ENCODE data around the gene FLNA.
"Not testable (repeated sequence)": the region's sequence is repeated elsewhere in the genome, so short reads cannot be mapped to it uniquely, and the experiment has no call there.

The FLNA gene

DNA sequence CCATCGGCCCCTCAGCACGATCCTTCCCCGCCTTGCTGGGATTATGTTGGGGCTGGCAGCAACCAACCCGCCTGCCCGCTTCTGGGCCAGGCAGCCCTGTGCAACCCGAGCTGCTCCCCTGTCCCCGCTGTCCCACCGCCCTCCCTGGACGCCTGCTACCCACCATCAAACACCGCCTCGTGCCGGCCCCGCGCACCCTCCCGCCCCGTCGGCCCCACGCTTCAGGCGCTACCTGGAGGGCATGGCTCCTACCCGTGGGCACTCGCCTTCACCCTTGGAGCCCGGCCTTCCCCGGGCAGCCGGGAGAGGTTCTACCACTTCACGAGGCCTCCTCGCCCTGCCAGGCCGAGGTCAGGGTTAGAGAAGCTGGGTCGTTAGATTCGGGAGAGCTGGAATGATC lies 41.9 kb downstream of the FLNA start:
- no peak for DNase-seq

DNA sequence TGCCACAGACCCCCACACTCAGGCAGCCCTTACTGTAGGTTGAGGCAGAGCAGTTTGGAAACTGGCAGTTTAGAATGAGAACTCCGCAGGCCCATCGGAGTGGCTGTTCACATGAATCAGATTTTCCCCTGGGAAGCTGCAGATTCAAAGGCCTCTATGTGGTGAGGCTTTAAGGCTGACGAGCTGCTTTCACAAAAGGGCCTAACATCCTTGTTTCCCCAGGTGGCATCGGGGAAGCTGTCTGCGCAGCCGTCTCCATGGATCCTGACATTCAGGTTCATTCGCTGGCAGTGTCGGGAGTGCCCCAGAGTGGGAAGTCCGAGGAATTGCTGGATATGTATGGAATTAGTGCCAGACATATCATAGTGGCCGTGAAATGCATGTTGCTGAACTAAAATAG lies 45.1 kb downstream of the FLNA start:
- no peak for DNase-seq

DNA sequence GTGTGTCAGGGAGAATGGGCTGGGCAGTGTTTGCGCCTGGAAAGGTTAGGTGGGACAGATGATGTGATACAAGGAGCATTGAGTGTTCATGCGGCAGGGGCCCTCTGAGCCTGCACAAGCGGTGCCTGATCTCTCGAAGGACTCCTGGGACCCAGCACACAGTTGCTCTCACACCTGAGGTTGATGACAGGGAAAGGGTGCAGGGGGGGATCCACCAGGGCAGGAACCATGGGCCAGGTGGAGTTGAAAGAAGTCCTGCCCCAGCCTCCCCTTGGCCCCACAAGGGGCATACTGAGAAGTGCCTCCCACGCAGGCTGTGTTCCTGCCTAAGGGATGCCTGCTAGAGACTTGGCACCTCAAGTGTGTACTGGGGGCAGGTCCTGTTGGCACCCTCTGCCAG lies 45.8 kb downstream of the FLNA start:
- DNase-seq: no peak

DNA sequence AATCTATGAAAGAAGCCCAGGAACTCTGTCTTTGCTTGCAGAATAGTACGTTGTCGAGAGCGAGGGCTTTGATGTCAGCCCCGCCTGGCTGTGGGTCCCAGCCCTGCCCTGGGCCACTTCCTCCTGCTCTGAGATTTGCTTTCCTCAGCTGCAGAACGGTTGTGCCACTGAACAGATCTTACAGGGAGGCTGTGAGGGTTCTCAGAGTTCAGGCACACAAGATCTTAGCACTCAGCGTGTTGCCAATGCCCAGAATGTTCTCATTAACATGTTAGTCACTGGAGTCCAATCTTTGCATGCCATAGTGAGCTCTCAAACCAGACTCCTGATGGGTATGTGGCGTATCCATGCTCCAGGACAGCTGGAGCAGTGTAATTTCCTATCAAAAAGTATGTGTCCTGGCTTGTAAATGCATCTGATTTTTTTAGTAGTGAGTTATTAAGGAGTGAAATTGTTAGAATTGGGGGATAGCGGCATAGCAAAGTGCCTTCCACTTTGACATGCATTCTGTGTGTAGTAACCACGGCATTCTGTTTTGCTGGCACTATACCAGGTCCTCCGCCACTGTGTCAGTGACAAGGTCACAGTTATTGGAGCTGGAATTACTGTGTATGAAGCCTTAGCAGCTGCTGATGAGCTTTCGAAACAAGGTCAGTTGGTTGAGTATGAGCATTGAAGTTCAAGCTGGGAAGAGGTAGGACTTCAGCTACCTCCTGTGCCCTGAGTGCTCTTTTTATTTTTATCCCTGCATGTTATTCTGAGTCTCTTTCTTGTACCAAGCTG lies 47.2 kb downstream of the FLNA start:
- DNase-seq: no peak

DNA sequence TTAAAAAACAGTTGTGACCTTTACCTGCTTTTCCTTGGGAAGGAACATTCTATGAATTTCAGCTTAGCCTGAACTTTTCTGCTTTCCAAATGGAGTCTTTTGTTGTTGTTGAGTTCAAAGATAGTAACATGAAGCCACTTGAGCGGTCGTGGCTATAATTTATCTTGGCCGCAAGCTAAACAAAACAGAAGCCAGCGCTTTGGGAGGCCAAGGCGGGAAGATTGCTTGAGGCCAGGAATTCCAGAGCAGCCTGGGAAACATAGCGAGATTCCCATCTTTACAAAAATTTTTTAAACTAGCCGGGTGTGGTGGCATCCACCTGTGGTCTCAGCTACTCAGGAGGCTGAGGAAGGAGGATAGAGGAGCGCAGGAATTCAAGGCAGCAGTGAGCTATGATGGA lies 48.9 kb downstream of the FLNA start:
- DNase-seq: no peak

DNA sequence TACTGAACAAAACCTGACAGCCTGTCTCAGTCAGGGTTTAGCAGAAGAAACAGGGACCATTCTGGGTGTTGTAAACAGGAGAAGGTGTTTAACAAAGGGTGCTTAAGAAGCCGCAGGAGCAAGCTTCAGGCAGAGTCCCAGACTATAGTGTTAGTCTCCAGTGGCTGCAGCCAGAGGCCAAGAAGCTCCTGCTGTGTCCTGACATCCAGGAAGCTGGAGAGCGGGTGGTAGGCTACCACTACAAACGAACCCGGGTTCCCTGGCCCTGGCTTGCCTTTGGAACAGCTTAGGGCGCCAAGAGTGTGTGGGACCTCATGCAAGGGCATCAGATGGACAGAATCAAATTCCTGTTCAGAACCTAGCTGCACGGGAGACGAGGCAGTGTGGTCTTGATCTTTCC lies 50.9 kb downstream of the FLNA start:
- DNase-seq: no peak

DNA sequence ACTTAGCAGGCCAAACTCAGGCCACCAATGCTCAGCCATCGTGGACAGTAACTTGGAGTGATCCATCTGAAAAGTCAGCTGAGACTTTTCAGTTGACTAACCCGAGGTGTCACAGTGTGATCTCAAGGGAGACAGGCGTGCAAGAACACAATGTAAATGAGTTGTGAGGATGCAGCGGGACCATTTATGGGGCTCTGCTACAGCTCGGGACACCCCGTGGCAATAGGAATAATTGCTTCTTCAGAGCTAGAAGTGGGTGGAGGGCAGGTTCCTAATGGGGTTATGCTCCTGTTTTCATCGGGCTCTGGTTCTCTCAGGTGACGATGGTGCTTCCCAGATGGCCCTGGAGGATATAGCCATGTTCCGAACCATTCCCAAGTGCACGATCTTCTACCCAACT lies 51.5 kb downstream of the FLNA start:
- no peak for DNase-seq

DNA sequence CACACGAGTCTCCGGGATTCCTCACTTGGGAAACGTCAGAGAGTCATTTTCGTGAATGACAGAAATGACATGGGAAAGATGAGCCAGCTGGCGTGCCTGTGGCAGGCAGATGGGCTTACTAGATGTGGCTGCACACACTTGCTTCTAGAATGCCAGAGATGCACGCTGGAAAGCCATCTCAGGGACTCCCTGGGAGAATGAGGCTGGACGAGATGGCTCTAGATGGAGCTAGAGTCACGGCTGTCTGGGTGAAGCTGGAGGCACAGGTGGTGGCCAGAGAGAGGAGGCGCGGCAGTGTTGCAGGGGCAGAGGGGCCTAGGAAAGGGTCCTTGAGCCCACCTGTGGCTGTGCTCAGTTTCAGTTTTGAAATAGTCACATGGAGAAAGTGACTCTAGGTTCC lies 52.8 kb downstream of the FLNA start:
- no peak for DNase-seq

DNA sequence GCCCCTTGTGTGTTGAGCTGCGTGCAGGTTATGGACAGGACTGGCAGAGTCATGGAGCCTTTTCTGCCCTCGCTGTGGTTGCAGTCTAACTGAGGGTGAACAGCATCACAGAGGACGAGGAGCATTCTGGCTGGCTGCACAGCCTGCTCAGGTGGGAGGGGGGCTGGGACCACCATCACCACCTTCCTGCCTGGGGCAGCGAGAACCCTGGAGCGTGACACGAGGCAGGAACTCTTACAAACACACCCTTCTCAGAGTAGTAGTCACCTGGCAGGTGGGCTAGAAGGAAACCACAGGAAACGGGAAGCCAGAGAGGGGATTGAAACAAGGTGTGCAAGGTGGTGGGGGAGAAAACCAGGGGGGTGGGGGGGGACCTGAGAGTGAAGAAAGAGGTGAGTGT lies 53.3 kb downstream of the FLNA start:
- no peak for DNase-seq

DNA sequence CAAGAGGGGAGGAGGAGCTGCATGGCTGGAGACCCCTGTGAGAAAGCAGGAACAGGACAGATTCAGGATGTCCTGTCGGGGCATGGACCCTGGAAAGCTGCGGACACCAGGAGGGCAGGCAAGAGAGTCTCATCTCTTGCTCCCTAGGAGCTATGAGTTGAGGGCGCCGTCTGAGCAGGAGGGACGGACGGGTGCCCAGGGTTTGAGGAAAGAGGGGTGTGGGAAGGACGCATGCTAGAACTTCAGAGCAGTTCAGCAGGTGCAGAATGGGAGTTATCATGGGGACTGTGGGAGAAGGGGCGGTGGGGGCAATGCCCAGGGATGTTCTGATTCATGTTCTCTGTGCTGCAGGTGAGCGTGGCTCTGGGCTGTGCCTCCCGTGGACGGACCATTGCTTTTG lies 54.0 kb downstream of the FLNA start:
- no peak for DNase-seq

DNA sequence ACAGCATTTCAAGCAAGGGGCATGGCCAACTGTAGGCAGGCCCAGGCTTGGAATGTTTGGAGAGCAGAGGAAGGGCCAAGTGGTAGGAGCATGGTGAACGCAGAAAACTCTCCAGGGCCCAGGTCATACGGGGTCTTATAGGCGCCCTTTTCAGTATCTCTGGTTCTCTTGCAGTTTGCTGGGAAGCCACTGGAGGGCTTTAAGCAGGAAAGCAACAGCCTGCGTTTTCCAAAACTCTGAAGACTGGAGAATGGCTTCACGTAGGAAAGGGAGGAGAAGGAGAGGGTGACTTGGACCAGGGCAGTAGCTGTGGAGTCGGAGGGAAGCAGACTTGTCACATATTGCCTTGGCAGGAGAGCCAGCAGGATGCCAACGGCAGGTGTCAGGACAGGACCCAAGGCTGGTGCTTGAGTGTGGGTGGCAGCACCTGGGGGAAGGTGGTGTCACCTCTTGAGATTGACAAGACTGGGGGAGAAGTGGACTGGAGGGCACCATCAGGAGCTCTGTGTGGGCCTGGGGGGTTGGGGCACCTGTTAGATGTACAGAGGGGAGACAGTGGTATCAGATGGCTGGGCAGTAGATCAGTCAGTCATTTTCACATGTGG lies 56.9 kb downstream of the FLNA start:
- DNase-seq: no peak

DNA sequence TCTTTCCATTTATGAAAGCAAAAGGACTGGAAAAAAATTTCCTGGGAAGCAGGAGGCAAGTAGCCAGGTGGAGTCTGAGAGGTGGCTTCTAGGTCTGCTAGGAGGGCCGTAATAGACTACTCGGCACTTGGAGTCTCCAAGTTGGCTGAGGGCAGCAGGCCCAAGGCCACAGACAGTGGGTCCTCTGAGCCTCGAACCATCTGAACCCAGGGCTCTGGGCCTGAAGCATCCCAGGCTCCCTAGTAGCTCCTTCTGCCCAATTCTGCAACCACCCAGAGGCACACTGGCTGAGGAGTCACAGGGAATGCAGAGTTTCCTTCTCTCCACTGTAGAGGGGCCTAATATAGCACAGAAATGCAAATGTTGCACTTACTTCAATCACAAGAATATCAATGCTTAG lies 59.0 kb downstream of the FLNA start:
- DNase-seq: no peak

DNA sequence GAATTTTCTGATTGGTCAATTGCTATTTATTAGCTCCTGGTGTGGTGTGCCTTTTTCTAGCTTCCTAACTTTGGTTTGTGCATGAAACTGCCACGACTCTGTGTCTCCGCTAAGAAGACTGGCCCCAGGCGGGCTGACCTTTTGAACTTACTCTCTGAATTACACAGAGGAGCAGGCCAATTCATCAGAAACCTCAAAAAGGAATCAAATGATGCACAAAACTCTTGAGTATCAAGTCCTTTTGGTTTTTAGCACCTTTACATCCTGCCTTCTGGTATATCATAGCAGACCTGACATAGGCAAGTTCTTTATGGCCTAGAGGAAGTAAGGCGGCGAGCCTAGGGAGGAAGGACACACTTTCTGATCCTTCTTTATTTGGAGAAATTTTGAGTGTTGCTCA lies 61.3 kb downstream of the FLNA start:
- no peak for DNase-seq

DNA sequence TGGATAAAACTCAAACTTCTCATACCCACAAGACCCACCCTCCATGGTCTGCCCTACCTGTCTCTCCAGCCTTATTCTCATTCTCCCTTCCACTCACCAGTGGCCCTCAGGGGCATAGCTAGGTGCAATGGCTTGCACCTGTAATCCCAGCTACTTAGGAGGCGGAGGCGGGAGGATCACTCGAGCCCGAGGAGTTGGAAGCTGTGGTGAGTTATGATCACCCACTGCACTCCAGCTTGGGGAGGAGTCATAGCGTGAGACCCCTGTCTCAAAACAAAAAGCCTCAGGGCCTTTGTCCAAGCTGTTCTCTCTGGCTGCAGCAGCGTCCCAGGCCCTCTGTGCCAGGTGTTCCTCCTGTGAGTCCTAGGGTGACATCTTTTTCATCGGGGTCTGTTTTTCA lies 62.3 kb downstream of the FLNA start:
- DNase-seq: no peak

DNA sequence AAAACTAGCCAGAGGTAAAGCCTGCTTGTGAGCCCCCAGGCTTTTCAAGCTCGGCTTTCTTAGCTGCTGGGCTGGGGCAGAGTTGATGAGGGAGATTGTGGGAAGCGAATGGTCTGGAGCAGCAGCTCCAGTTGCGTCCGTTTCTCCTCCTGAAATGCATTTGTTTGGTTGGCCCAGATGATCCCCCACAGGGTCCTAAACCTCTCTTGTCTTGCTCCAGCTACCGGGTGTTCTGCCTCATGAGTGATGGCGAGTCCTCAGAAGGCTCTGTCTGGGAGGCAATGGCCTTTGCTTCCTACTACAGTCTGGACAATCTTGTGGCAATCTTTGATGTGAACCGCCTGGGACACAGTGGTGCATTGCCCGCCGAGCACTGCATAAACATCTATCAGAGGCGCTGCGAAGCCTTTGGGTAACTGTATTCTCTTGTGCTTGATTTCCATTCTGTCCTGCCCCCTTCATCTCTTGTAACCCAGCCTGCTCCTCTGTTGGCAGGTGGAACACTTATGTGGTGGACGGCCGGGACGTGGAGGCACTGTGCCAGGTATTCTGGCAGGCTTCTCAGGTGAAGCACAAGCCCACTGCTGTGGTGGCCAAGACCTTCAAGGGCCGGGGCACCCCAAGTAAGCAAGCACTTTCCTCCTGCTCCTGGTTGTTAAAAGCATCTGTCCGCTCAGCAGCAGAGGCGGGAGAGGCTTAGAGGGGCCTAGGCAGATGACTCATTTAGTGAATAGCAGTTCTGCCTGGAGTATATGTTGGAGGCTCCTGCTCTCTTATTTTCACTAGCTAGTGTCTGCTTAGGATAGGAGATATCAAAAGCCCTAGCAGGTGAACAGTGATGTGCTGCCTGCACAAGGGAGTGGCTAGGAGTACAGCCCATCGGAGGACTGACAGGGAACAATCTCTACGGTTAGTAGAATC lies 63.6 kb downstream of the FLNA start:
- no peak for DNase-seq

DNA sequence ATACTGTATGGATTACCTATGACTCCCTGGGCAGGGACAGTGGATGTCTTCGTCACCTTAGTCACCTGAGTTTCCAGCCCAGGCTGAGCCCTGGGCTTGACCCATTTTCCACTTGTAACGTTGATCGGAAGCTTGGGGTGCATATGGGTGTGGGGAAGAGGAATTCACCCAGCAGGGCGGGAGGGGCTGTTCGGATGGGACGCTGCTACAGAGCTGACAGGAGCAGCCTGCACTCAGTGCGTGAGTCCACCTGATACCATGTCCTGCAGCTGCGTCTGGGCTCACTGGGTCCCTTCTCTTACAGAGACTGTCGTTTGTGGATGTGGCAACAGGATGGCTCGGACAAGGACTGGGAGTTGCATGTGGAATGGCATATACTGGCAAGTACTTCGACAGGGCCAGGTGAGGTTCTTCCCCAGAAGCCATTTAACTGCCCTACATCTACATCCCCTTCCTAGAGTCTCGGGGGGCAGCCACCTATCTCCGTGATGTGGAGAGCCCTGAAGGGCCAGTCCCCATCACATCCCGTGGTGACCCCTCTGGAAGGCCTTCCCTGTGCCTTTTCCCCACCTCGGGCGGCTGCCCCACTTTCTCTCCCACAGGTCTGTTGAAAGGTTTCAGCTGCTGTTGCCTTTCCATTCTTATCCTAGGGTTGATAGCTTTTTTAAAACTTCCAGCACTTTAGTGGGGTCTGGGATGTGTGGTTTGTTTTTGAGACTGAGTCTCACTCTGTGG lies 65.2 kb downstream of the FLNA start:
- DNase-seq: no peak

DNA sequence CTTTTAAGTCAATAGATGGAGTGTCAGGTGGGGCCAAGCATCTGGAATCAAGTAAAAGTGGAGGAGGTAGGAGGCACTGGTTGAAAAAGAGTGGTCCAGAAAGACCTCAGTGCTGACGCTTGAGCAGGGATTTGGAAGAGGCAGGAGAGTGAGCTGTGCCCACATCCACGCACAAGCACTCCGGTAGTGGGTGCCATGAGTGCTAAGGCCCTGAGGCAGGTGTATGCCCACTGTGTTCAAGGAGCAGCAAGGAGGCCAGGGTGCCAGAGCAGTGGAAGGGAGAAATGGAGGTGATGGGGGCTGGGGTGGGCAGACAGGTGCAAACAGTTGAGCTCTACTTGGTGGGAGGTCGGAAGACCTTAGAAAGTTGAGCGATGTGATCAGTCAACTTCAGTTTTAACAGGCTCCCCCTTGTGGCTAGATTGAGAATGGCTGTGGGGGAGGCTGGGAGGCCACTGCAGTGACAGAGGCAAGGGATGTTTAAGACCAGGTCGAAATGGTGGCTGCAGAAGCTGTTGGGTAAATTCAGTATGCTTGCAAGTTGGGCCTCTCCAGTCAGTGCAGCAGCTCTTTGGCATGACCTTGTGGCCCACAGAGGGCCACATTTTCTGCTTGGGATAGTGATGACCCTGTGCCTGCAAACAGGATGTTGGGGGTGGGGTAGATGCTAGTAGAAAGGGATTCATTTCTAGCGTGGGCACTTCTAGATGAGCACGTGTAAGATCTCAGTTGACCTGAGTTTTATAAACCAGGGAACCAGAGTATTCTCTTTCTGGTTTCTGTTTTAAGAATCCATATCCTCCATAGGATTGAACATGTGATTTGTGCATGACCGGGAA lies 66.1 kb downstream of the FLNA start:
- no peak for DNase-seq

DNA sequence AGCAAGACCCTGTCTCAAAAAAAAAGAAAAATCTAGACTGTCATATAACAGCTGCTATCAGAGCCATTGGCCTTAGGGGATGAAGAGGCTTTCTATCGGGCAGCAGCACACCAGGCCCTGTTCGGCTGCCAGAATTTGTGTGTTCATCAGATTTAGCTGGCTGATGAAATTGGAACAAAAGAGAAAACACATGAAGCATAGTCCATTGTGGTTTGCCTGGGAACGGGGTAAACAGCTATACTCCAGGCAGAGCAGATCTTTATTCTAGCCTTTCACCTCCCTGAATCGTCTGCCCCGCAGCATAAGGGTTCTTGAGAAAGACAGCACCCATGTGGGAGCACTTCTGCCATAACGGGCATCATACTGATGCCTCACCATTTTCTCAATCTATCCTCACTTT lies 67.2 kb downstream of the FLNA start:
- DNase-seq: no peak

DNA sequence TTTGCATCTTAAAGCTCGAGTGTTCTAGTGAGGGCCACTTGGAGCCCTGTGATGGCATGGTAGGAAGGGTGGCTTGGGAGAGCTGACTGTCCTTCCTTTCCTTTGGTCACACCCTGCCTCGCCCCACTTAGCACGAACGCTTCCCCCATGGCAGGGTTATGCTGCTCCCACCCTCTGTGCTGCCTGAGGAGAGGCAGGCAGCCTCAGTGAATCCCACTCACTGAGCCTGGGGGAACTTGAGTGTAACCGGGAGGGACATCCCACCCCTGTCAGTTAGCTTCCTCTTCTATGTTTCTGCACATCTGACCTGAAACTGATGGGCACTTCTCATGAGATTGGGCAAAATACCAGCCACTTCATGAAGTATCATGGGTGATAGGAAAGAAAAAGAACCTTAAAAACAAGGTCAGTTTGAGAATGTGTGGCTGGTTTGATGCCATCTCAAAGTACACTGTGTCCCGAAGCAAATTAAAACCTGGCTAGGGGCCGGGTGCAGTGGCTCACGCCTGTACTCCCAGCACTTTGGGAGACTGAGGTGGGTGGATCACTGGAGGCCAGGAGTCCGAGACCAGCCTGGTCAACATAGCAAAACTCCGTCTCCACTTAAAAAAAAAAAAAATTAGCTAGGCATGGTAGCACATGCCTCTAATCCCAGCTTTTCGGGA lies 68.8 kb downstream of the FLNA start:
- DNase-seq: no peak

DNA sequence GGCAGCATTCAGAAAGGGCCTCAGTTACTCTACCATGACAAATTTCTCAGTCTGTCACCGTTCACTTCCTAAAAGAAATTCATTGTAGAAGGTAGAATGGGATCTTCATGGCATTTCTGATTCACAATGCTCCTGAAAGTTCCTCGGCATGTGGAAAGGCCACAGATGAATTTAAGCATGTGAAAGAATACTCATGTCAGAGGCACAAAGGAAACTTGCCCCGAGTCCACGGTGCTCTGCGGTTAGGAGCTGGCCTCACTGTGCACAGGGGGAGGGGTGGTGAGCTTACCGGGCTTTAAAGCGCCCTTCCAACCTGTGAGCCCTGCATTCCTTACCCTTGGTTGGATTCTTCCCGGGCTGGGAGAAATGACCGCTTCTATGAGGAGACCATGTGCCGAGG lies 69.6 kb downstream of the FLNA start:
- DNase-seq: no peak

DNA sequence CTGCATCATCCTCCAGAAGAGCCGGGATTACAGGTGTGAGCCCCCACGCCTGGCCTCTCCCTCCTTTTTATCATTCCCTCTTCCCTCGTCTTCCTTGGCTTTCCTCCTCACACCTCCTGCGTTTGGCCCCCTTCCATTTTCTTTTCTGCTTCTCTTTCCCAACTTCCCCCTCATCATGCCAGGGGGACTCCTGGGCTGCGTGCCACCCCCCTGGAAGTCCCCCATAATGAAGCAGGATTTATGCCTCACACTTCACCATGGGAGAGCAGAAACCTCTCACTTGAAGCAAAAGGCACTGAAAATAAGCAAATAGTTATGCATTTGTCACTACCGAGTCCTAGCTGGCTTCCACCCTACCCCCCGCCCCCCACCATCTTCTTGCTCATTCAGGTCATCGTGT lies 71.0 kb downstream of the FLNA start:
- DNase-seq: no peak

DNA sequence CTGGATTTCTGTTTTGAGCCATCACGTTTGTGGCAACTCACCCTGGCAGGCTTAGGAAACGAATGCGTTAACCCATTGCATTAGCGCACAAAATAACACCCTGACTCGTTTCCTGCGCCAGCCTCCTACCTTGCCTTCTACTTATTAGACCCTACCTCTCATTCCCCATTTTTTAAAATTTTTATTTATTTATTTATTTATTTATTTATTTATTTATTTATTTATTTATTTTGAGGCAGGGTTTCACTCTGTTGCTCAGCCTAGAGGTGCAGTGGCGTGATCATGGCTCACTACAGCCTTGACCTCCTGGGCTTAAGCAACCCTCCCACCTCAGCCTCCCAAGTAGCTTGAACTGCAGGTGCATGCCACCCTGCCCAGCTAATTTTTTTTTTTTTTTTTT lies 71.4 kb downstream of the FLNA start:
- not testable (repeated sequence) for DNase-seq
